Measurements from ENCODE around the gene SYT17.
A peak's percentile ranks its signal among the peaks of the same experiment; 100 is the strongest.

SYT17 gene

GRCh38 chr16:19127674-19128131 is 40.3 kb upstream of the SYT17 start:
- DNase-seq (ENCODE audit: low read depth): peak; percentile 76
- H3K4me3 ChIP-seq (ENCODE audit: low read depth, low read length): no peak overlapping the region
- TF ChIP-seq, protein P1, sequence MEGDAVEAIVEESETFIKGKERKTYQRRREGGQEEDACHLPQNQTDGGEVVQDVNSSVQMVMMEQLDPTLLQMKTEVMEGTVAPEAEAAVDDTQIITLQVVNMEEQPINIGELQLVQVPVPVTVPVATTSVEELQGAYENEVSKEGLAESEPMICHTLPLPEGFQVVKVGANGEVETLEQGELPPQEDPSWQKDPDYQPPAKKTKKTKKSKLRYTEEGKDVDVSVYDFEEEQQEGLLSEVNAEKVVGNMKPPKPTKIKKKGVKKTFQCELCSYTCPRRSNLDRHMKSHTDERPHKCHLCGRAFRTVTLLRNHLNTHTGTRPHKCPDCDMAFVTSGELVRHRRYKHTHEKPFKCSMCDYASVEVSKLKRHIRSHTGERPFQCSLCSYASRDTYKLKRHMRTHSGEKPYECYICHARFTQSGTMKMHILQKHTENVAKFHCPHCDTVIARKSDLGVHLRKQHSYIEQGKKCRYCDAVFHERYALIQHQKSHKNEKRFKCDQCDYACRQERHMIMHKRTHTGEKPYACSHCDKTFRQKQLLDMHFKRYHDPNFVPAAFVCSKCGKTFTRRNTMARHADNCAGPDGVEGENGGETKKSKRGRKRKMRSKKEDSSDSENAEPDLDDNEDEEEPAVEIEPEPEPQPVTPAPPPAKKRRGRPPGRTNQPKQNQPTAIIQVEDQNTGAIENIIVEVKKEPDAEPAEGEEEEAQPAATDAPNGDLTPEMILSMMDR (IDR thresholded peaks at IDR 0.05; ENCODE audit: insufficient read depth, low read depth, low read length, missing control alignments): no peak

GRCh38 chr16:19128454-19129200 is 39.4 kb upstream of the SYT17 start:
- TF ChIP-seq, protein P1 (IDR thresholded peaks at IDR 0.05; ENCODE audit: insufficient read depth, low read depth, low read length, missing control alignments): no peak
- DNase-seq (ENCODE audit: low read depth): no peak
- H3K4me3 ChIP-seq (ENCODE audit: low read depth, low read length): no peak overlapping the region; the same call in 1 of the 2 replicates

DNA sequence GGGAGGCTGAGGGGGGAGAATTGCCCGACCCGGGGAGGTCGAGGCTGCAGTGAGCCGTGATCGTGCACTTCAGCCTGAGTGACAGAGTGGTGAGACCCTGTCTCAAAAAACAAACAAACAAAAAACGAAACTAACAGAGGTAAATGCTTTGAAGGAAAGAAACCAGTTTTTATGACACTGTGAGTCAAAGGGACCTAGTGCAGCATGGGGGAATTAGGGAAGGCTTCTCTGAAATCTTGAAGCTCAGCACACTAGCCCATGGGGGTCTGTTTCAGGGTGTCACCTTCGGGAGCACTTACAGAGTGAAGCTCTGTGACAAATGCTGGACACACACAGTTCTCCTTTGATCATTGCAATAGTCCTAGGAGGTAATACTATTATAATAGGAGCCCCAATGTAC is 37.7 kb upstream of the SYT17 start:
- TF ChIP-seq, protein P1 (IDR thresholded peaks at IDR 0.05; ENCODE audit: insufficient read depth, low read depth, low read length, missing control alignments): no peak
- no peak overlapping the region for H3K4me3 ChIP-seq (ENCODE audit: low read depth, low read length)
- DNase-seq (ENCODE audit: low read depth): no peak

GRCh38 chr16:19130852-19131824 is 36.9 kb upstream of the SYT17 start:
- H3K4me3 ChIP-seq (ENCODE audit: low read depth, low read length): peak overlapping the region; percentile 14
- peak; percentile 60 for DNase-seq (ENCODE audit: low read depth)
- TF ChIP-seq, protein P1 (IDR thresholded peaks at IDR 0.05; ENCODE audit: insufficient read depth, low read depth, low read length, missing control alignments): no peak

DNA sequence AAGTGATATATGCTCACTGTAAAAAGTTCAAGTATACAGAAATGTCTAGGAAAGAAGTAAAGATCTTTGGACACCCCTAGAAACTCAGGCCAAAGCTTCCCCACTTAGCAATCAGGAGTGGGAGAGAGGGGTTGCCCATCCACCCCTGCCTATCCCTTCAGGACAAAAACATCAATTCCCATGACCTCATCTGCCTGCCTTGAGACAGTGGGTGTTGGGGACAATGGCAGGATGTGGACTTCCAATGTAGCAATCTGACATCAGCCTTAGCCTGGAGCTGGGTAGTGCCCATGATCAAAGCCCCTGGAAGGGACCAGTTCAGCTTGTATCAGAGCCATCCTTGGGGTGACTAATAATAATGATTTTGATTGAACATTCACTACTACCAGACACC is 36.2 kb upstream of the SYT17 start:
- TF ChIP-seq, protein P1 (IDR thresholded peaks at IDR 0.05; ENCODE audit: insufficient read depth, low read depth, low read length, missing control alignments): no peak
- DNase-seq (ENCODE audit: low read depth): no peak

GRCh38 chr16:19132255-19132654 is 35.8 kb upstream of the SYT17 start:
- H3K4me3 ChIP-seq (ENCODE audit: low read depth, low read length): no peak overlapping the region
- TF ChIP-seq, protein P1 (IDR thresholded peaks at IDR 0.05; ENCODE audit: insufficient read depth, low read depth, low read length, missing control alignments): no peak
- DNase-seq (ENCODE audit: low read depth): peak; percentile 65

More for the DNA sequence above, 36.2 kb upstream of the SYT17 start:
- no peak overlapping the region for H3K4me3 ChIP-seq (ENCODE audit: low read depth, low read length)
